SU-DHL-6 (cell line): Measurements from ENCODE around the gene ENOX1.

ENCODE experiments used
- H2AFZ ChIP-seq: fragments of 200-600 bp; sonication (generic); 2 replicates; pipeline ENCODE4 v1.6.1; 2014; ENCODE audit warnings: low read depth, mild to moderate bottlenecking, moderate library complexity, mixed read lengths, antibody characterized with exemption, low read length; ENCODE audit not compliant: severe bottlenecking
- H3F3A ChIP-seq: fragments of 200-600 bp; shearing (Covaris generic); 2 replicates; pipeline ENCODE4 v1.6.0; 2016; ENCODE audit warnings: antibody characterized with exemption, mild to moderate bottlenecking; ENCODE audit not compliant: insufficient read depth
- H3K27ac ChIP-seq: fragments of 200-600 bp; sonication (generic); 2 replicates; pipeline ENCODE4 v1.5.1; 2016; ENCODE audit warnings: low read depth, mild to moderate bottlenecking, low read length, moderate library complexity, mixed read lengths
- H3K27me3 ChIP-seq: fragments of 200-600 bp; sonication (generic), shearing (Covaris generic); 2 replicates; pipeline ENCODE4 v1.6.0; 2014; ENCODE audit warnings: mild to moderate bottlenecking, low read length
- H3K36me3 ChIP-seq: fragments of 200-600 bp; sonication (generic); 2 replicates; pipeline ENCODE4 v1.6.1; 2014; ENCODE audit warnings: mild to moderate bottlenecking, low read length, mixed read lengths
- H3K4me2 ChIP-seq: fragments of 300-600, 200-600 bp; shearing (Covaris generic), sonication (generic); 2 replicates; pipeline ENCODE4 v1.6.0; 2014; ENCODE audit warnings: low read length, low read depth, mild to moderate bottlenecking; ENCODE audit not compliant: poor library complexity, severe bottlenecking
- H3K4me3 ChIP-seq: fragments of 200-600 bp; sonication (generic); 2 replicates; pipeline ENCODE4 v1.5.1; 2014; ENCODE audit warnings: antibody characterized with exemption, low read length, mild to moderate bottlenecking, mixed read lengths; ENCODE audit not compliant: insufficient read depth, poor library complexity, severe bottlenecking
- H3K79me2 ChIP-seq: fragments of 200-600 bp; sonication (generic); 2 replicates; pipeline ENCODE4 v1.6.1; 2014; ENCODE audit warnings: mild to moderate bottlenecking, low read length, moderate library complexity; ENCODE audit not compliant: insufficient read depth
- H3K9ac ChIP-seq: fragments of 200-600 bp; sonication (generic); 2 replicates; pipeline ENCODE4 v1.7.0; 2014; ENCODE audit warnings: mild to moderate bottlenecking, low read length
- H3K9me2 ChIP-seq: fragments of 200-600 bp; sonication (generic); replicated peaks from 2 replicates; pipeline ENCODE4 v1.6.1; 2014; ENCODE audit warnings: low read length; ENCODE audit not compliant: insufficient read depth
- H3K9me3 ChIP-seq: fragments of 200-600 bp; sonication (generic); 2 replicates; pipeline ENCODE4 v1.6.1; 2014; ENCODE audit warnings: low read length, mixed read lengths; ENCODE audit not compliant: insufficient read depth
- H4K20me1 ChIP-seq: fragments of 200-600 bp; sonication (generic); 2 replicates; pipeline ENCODE4 v1.6.1; 2014; ENCODE audit warnings: low read depth, mild to moderate bottlenecking, antibody characterized with exemption, low read length, moderate library complexity, mixed read lengths
- CTCF ChIP-seq: fragments of 200-600 bp; sonication (generic); IDR thresholded peaks from one replicate; pipeline ENCODE4 v1.5.1; 2017; ENCODE audit warnings: antibody characterized with exemption, mild to moderate bottlenecking, low read length, moderate library complexity; ENCODE audit not compliant: insufficient read depth, poor library complexity, severe bottlenecking
- EZH2phosphoT487 ChIP-seq: fragments of 200-600 bp; sonication (generic), shearing (Covaris generic); conservative IDR thresholded peaks from 2 replicates; pipeline ENCODE4 v1.6.1; 2018; ENCODE audit warnings: mild to moderate bottlenecking, antibody characterized with exemption, low read length, moderate library complexity, mixed read lengths

ENOX1 gene

GRCh38 chr13:43315522-43315921 is 471.2 kb downstream of the ENOX1 start:
- Histone ChIP-seq H3K36me3 (no peaks in the 10 kb centered on the region), H3K27ac (no peak overlapping the region), H3K4me2 (no peak overlapping the region), H2AFZ (no peak overlapping the region), H3K4me3 (no peak overlapping the region), H3F3A (no peaks in the 10 kb centered on the region), H3K79me2 (no peaks in the 10 kb centered on the region), H3K27me3 (no peaks in the 10 kb centered on the region), H3K9ac (no peak overlapping the region), H3K9me3 (no peaks in the 10 kb centered on the region), H3K9me2 (no peaks in the 10 kb centered on the region), H4K20me1 (no peaks in the 10 kb centered on the region)
- TF ChIP-seq EZH2phosphoT487 (no peak), CTCF (no peak)

GRCh38 chr13:43309311-43309710 is 477.5 kb downstream of the ENOX1 start:
- H3K9ac ChIP-seq, result no peak overlapping the region
- H3K9me2 ChIP-seq, result no peaks in the 10 kb centered on the region
- TF ChIP-seq EZH2phosphoT487 (no peak), CTCF (no peak)
- no peaks in the 10 kb centered on the region for H3K36me3 ChIP-seq
- no peaks in the 10 kb centered on the region for H3F3A ChIP-seq
- no peak overlapping the region for H3K27ac ChIP-seq
- H2AFZ ChIP-seq, result no peak overlapping the region
- no peaks in the 10 kb centered on the region for H3K79me2 ChIP-seq
- no peak overlapping the region for H3K4me2 ChIP-seq
- no peak overlapping the region for H3K4me3 ChIP-seq
- no peaks in the 10 kb centered on the region for H3K9me3 ChIP-seq
- H3K27me3 ChIP-seq, result no peaks in the 10 kb centered on the region
- H4K20me1 ChIP-seq, result no peaks in the 10 kb centered on the region

- no peak overlapping the region for H2AFZ ChIP-seq
- no peaks in the 10 kb centered on the region for H3K9me3 ChIP-seq
- no peaks in the 10 kb centered on the region for H3K9me2 ChIP-seq
- H3K4me2 ChIP-seq, result no peak overlapping the region
- no peaks in the 10 kb centered on the region for H3F3A ChIP-seq
- no peaks in the 10 kb centered on the region for H4K20me1 ChIP-seq
- no peaks in the 10 kb centered on the region for H3K36me3 ChIP-seq
- H3K79me2 ChIP-seq, result no peaks in the 10 kb centered on the region
- no peaks in the 10 kb centered on the region for H3K27me3 ChIP-seq
- H3K4me3 ChIP-seq, result no peak overlapping the region
- no peak overlapping the region for H3K9ac ChIP-seq
- H3K27ac ChIP-seq, result no peak overlapping the region
- TF ChIP-seq CTCF (no peak), EZH2phosphoT487 (no peak)
These were observed 478.8 kb downstream of the ENOX1 start for GRCh38 chr13:43307921-43308433.
